Measurements from ENCODE around the gene RNLS.
"Not testable (repeated sequence)": the region's sequence is repeated elsewhere in the genome, so short reads cannot be mapped to it uniquely, and the experiment has no call there.

The RNLS gene

DNA sequence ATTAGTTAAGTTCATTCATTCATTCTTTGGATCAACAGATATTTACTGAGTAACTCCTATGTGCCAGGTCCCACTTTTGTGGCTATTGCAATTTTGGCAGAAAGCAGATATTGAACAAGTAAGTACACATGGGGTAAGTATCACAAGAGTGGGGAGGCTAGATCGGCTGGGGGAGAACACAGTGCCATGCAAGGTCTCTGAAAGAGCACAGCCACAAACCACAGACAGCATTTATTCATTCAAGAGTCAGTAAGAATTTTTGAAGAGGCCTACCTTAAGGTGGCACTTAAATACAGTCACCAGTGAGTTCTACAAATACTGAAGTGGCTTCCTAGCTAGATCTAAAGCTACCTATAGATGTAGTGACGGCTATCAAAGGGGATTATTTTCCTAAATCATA lies 304.2 kb downstream of the RNLS start:
- no peak for DNase-seq (ENCODE audit: low read depth)
- no peak overlapping the region for H3K4me3 ChIP-seq (replicated peaks; ENCODE audit: low read depth, low read length)
- TF ChIP-seq, protein P1, sequence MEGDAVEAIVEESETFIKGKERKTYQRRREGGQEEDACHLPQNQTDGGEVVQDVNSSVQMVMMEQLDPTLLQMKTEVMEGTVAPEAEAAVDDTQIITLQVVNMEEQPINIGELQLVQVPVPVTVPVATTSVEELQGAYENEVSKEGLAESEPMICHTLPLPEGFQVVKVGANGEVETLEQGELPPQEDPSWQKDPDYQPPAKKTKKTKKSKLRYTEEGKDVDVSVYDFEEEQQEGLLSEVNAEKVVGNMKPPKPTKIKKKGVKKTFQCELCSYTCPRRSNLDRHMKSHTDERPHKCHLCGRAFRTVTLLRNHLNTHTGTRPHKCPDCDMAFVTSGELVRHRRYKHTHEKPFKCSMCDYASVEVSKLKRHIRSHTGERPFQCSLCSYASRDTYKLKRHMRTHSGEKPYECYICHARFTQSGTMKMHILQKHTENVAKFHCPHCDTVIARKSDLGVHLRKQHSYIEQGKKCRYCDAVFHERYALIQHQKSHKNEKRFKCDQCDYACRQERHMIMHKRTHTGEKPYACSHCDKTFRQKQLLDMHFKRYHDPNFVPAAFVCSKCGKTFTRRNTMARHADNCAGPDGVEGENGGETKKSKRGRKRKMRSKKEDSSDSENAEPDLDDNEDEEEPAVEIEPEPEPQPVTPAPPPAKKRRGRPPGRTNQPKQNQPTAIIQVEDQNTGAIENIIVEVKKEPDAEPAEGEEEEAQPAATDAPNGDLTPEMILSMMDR (IDR thresholded peaks at IDR 0.05; ENCODE audit: low read length, missing control alignments), result no peak

DNA sequence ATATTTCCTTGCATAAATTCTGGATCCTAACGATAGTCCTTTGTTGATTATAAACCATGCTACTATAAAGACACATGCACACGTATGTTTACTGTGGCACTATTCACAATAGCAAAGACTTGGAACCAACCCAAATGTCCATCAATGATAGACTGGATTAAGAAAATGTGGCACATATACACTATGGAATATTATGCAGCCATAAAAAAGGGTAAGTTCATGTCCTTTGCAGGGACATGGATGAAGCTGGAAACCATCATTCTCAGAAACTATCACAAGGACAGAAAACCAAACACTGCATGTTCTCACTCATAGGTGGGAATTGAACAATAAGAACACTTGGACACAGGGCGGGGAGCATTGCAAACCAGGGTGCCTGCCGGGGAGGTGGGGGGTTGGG lies 306.2 kb downstream of the RNLS start:
- not testable (repeated sequence) for H3K4me3 ChIP-seq (replicated peaks; ENCODE audit: low read depth, low read length); DNase-seq (ENCODE audit: low read depth)

DNA sequence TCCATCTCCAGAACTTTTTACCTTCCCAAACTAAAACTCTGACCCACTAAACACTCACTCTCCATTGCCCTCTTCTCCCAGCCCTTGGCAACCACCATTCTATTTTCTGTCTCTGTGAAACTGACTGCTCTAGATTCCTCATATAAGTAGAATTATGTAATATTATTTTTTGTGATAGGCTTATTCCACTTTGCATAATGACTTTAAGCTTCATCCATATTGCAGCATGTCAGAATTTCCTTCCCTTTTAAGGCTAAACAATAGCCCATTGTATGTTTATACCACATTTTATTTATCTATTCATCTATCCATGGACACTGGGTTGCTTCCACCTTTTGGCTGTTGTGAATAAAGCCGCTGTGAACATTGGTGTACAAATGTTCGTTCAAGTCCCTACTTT lies 308.8 kb downstream of the RNLS start:
- H3K4me3 ChIP-seq (replicated peaks; ENCODE audit: low read depth, low read length), result no peak overlapping the region
- DNase-seq (ENCODE audit: low read depth), result no peak
- TF ChIP-seq, protein P1 (IDR thresholded peaks at IDR 0.05; ENCODE audit: low read length, missing control alignments), result no peak

DNA sequence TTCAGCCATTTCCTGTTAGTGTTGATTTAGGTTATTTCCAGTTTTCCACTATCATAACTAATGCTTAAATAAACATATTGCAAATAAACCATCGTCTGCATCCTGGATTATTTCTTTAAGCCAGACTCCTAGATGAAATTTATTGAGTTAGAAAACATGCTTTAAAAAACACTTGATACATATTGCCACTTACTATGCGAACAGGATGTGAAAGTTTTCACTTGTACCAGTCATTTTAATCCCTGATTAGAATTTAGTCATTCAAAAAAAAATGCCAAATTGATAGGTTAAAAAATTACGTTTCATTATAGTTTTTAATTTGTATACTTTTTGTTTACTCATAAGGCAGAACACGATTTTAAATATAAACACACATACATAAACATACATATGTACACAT lies 309.6 kb downstream of the RNLS start:
- DNase-seq (ENCODE audit: low read depth), result no peak
- no peak overlapping the region for H3K4me3 ChIP-seq (replicated peaks; ENCODE audit: low read depth, low read length)
- TF ChIP-seq, protein P1 (IDR thresholded peaks at IDR 0.05; ENCODE audit: low read length, missing control alignments), result no peak

DNA sequence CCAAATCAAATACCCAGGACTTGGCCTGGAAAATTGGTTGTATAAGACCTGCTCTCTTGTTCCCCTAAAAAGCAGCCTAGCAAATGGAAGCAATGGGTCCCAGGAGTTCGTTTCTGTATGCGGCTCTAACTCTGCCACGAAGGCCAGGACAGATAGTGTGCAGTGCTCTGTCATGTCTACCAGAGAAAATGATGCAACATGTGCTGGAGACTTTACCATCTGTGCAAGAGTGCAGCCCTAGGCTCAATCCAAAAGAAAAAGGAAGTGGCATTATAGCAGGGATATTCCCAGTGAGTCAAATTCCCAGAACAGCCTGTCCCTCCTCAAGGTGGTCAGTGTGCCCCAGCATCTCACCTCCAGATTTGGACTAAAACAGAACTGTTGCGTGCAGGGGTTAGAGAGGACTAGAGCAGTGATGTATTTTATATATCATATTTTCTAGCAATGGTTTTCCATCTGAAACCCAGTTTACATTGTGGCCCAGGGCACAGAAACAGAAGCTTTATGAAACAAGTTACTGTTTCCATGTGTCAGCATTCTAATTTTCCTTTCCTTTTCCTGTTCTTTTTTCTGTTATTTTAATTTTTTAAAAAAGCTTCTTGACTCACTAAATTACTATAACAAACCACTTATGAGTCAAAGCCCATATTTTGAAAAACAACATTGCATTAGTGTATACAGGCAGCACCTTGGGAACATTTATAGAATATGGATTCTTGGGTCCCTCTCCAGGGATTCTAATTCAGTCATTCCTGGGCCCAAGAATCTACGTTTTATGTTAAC lies 311.2 kb downstream of the RNLS start:
- H3K4me3 ChIP-seq (replicated peaks; ENCODE audit: low read depth, low read length), result no peak overlapping the region
- TF ChIP-seq, protein P1 (IDR thresholded peaks at IDR 0.05; ENCODE audit: low read length, missing control alignments), result no peak
- peak; percentile 53 for DNase-seq (ENCODE audit: low read depth)

DNA sequence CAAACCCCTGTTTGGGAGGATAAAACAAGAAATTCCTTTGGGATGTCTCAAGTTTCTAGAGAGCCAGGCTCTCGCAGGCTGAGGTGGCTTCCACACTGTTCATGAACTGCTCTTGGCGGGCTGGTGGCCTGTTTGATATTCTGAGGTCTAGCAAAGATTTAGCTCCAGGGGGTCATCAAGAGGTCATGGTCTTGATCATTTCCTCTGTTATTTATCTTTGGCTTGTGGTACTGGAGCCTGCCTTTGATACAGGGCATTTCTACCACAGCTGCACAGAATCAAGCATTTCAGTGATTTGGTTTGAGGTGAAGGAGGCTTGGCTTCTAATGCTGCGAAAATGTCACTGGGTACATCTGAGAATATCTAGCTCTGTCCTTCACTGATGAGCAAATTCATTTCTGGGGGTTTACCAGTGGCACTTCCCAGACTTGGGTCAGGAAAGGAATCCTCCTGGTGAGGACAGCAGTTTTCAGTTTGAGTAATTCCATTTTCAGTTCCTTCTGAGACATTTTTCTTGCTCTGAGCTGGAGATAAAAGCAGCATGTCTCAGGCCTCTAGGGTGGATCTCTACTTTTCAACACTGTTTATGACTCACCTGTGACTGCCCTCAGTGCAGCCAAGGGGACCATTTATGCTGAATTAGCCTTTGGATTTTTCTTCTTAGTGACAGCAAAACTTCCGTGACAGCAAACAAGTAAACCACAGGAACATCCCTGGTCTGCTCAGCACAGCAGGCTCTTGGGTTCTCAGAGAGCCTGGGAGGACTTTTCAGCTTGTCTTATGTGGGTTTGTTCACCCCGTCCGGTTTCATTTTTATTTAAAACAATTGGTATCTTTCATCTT lies 312.0 kb downstream of the RNLS start:
- TF ChIP-seq, protein P1 (IDR thresholded peaks at IDR 0.05; ENCODE audit: low read length, missing control alignments), result no peak
- DNase-seq (ENCODE audit: low read depth), result peak; percentile 45
- no peak overlapping the region for H3K4me3 ChIP-seq (replicated peaks; ENCODE audit: low read depth, low read length)

DNA sequence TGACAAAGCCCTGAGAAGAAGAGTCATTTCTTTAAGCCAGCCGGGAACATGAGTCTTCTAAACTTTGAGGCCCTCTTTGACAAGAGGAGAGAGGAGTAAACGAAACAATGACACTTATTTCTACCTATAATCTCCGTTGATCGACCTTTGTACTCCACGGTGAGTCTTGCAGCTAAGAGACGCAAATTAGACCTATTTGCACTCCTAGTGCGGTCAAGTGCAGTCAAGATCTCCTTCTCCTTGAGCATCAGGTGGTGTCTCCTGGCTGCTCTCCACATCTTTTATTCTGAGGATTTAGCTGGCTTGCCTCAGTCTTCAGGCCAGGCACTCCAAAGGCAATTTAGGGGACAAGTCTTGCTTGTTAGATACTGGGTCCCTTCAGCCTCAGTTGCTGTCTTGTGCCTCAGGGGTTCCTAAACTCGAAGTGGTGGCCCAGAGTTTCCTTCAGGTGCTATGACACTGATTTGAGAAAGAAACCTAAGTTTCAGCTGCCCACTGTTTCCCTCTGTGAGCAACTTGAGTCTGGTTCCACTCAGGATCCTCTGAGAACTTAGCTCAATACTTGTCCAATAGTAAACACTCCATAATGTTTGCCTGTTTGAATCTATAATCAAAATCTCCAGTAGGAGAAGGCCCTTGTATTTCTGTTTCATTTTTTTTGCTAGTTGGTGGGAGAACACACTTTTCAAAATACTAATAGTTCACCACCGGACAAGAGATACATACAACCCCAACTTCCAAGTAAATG lies 312.9 kb downstream of the RNLS start:
- no peak overlapping the region for H3K4me3 ChIP-seq (replicated peaks; ENCODE audit: low read depth, low read length)
- TF ChIP-seq, protein P1 (IDR thresholded peaks at IDR 0.05; ENCODE audit: low read length, missing control alignments), result no peak
- DNase-seq (ENCODE audit: low read depth), result no peak
